GM19351 (cell line): Measurements from ENCODE around the gene ANKRD63.

ENCODE experiments used
- ATAC-seq: cut with Tn5 transposase; IDR thresholded peaks from one replicate; pipeline ENCODE4 v1.9.1; 2021; ENCODE audit warnings: mild to moderate bottlenecking, moderate library complexity; ENCODE audit not compliant: unreplicated experiment

The ANKRD63 gene

DNA sequence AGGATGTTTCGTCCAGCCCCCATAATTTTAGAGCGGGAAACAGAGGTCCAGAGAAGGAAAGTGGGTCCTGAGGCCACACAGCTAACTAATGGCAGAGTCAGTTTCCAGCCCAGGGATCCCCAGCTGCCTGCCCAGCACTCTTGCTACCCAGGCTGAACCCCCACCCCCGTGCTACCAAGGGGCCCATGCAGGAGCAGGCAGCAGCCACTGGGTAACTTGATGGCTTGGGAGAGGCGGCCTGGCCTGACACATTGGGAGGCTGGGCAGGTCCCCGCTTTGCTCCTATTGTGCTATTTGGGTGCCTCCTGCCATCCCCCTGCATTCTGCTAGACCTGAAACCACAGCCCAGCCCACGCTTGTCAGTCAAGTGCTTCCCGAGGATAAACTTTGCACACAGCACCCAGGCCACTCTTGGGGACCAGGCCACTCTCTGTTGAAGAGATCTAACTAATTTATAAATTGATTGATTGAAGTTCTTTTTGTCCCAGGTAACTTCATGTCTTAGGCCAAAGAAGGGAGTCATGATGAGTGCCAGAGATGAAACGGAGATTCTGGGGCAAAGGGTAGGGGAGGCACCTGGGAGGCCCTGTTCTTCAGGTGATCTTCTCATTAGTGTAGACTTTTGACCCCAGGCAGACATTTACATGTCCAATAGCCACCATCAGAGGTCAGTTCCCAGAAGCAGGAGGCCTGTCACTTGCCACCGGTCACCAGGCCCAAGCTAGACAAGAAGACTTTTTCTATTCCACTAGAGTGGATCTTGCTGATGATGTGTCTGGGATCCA is 37.0 kb downstream of the ANKRD63 start:
- no peak for ATAC-seq

DNA sequence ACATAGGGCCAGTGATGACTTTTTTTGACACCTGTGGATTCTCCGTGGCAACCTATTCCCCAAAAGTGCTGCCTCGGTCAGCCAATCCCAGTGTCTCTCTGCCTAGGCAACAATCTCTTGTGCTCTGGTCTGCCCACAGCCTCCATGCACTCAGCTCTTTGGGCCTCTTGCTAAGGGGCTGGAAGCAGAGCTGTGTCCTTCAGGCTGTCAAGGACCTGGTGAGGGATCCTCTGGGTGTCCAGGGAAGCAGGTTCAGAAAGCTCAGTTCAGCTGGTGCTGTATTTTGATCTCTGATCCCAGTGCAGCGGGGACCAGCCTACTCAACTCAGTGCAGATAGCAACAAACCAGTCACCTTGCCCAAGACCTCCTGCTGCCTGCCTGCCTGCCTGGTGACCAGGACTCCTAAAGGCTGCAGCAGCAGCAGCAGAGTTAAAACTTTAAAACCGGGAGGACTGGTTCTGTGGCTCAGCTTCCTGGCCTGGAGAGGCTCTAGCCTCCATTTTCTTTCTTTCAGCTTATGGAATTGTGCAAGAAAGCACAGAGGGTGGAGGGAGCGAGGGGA is 37.8 kb downstream of the ANKRD63 start:
- ATAC-seq, result no peak

DNA sequence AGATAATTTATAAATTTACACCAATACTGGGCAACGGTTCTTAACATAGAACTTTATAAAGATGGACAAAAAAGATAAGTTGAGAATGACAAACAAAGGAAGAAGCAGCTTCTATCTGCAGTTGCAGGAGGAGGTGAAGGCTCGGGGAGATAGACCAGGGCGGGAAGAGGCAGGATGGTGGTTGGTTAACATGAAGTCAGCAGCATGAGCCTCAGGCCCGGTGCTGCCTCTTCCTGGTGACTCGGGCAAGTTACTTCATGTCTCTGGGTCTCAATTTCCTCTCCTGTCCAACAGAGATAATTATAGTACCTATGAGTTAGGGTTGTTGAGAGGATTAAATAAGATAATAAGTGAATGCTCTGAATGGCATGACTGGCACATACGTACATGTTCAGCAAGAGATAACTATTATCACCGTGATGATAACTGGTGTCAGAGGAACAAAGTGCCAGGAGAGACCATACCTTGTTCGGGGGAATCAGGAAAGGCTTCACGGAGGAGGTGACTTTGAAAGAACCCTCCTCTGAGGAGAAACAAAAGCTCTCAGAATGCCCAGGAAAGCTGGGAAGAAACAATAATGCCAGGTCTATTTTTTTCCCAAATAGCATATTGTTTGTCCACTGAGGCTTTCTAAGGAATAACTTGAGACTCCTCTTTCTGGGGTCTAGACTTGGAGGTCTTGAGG is 39.6 kb downstream of the ANKRD63 start:
- no peak for ATAC-seq

DNA sequence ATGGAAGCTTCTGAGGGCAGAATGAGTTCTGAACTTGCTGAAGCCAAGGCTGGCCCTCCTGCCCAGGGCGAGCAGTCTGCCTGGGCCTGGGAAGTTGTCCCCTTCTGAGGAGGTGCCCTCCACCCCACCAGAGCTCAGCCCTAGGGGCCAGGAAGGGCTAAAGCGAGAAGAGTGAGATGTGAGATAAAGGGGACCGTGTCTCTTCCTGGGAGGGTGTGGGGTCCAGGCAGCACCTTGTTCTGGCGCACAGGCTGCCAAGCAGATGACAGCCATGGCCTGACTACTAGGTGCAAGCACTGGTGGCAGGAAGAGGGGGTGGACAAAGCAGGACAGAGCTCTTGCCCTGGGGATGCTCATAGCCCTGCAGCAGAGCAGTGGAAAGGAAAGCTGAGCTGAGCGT is 40.3 kb downstream of the ANKRD63 start:
- no peak for ATAC-seq

DNA sequence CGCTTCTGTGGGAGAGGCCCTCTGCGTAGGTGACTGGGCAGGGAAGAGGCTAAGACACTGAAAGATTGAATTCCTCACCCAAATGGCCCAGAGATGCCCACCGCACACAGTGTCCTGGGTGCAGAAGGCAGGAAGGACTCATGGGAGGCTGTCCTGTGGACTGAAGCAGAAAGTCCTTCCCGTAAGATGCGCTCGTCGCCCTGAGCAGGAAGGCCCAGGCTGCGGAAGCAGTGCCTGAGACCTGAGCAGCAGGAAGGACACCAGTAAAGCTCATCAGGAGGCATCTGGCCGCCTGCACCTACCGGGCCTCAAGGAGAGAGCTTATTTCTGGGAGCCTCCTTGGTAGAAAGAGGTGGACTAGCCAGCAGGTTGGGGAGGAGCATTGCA is 40.7 kb downstream of the ANKRD63 start:
- ATAC-seq, result no peak

DNA sequence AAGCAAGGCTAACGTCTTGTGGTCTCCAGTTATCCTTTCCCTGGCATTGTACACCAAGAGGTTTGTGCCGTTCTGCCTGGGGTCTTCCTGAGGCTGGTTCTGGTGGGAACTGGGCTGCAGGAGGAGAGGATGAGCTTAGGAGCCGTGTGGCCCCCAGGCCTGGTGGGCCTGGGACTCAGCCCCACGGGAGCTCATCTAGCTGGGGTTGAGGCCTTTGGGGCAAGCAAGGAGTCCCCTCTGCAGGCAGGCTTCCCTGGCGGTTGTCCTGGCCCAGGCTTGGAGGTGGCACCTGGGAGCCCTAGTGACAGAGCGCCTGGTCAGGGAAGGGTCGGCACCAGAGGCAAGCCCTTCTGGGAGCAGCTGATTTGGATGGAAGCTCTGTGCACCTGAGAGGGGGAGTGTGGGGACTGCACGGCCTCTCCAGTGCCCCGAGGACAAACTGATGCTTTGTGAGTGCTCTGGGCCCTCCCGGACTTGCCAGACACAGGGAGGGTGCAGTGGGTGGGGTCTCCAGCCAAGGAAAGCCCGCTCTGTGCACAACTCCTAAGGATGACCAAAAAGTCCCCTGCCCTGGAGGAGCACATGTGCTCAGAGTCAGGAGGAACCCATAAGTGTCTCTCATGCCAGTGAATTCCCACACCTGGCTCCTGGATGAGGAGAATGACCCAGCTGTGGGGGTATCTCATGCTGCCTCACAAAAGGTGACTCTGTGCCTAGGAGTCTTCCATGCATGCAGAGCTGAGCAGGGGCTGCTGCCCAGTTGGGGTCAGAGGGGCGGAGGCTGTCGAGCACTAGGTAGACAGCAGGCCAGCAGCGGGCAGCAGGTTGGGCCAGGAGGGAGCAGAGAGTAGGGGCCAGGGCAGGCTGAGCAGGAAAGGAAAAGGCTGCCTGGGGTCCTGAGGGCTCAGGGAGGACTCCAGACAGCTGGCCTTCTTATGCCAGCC is 41.3 kb downstream of the ANKRD63 start:
- ATAC-seq, result no peak

DNA sequence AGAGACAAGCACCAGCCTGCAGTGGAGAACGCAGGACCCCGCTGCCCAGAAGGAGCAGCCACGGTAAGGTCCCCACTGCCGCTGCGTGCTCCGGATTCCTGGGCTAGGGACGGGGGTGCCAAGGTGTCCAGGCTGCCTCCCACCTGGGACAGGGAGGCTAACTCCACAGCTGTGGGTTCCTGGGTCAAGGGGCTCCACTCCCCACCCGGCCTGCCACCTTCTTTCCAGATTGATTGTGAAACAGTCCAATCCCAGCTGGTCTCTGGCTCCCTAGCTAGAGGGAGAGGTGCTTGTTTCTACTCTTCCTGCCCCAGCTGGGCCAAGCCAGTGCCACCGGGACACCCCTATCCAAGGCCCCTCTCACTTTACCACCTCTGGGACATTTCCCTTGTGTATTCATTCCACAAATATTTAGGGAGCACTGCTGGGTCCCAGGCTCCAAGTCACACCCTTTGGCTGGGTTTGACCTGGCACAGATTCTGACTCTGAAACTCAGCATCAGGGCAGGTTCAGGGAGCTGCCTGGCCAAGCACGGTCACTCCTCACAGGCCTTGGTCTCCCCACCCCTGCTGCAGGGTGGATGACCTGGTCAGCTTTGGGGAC is 42.1 kb downstream of the ANKRD63 start:
- no peak for ATAC-seq

DNA sequence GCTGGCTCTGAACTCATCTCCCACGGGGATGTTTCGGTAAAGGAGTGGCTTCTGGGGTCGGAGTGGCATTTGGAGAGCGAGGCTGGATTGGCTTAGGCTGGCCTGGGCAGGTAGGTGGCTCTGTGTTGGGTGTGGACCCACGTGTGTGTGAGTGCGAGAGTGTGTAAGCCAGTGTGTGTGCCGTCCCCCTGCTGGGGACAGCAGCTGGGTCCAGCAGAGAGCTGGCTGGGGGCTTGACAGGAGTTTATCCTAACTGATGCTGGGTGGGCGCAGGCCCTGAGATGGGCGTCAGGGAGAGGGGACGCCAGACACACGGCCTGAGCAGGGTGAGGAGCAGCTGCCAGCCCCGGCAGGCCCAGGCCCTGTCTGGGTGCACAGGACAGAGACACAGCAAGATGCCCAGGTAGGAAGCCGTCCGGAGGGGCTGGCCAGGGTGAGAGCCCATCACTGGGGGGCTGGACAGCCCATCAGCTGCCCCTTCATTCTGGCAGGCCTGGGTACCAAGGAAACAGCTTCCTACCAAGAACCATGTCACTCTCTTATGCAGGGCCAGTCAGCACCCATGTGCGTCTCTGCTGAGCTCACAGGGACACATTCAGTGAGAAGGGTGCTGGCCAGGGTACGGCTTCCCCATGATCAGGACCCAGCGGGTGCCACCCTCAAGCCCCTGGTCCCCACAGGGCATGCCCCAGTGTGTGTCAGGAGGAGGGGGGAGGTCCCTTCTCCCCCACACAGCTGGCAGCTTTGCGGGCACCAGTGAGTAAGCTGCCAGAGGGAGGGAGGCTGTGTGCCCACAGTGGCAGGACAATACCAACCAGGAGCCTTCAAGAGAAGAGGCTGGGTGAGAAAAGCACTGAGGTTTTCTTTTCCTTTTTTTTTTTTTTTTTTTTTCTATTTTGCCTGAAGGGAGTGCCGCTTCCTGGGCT is 42.9 kb downstream of the ANKRD63 start:
- no peak for ATAC-seq

DNA sequence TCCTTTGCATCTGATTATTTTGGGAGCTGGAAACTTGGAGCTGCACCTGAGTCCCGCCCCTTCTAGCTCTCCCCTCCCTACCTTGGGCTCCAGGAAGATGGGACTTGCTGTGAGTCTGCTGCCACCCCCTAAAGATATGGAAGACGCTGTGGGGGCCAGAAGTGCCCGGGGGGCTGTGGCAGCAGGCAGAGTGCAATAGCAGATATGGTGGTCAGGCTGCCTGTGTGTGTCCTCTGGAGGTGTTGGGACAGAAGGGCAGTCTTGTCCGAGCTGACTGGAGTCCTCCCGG is 43.5 kb downstream of the ANKRD63 start:
- no peak for ATAC-seq

DNA sequence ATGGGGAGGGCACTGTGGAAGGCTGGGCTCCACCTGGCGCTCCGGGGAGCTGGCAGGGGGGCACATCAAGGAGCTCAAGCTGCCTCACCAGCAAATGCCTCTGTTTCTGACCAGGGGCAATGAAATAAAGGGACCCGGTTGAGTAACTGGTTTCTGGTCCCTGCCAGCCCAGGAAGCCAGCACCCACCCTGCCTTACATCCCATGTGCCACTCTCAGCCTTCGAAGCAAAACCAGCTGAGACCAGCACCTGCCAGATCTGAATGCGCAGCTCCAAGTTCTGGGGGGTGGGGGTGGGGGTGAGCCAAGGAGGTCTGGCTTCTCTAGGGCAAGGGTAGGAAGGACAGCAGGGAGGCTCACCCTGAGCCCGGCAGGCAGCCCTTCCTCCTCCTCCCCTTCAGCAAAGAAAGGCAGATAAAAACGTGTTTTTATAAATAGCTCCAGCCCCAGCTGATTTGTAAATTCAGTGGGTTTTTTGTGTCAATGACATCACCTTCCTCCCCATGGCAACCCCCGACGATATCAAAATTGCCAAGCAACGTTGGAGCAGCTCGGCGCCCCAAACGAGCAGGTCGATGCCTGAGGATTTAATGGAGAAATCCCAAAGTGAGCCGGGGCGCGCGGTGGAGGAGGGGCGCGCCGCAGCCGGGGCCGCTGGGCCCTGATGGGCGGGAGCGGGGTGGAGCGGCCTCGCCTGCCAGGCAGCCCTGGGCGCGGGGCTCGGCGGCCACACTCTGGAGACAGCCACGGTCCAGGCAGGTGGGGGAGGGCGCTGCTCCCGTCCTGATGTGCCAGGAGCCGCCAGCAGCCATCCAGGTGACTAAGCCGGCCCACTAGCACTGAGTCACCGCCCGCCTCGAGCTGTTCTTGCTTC is 44.1 kb downstream of the ANKRD63 start, which contains the start of gene PAK6:
Gene PAK6, plus strand, starts transcription at position 532 of the 872 bp plus-strand sequence. CDS start 25,723 bp downstream, outside the sequence.
- ATAC-seq, result no peak

DNA sequence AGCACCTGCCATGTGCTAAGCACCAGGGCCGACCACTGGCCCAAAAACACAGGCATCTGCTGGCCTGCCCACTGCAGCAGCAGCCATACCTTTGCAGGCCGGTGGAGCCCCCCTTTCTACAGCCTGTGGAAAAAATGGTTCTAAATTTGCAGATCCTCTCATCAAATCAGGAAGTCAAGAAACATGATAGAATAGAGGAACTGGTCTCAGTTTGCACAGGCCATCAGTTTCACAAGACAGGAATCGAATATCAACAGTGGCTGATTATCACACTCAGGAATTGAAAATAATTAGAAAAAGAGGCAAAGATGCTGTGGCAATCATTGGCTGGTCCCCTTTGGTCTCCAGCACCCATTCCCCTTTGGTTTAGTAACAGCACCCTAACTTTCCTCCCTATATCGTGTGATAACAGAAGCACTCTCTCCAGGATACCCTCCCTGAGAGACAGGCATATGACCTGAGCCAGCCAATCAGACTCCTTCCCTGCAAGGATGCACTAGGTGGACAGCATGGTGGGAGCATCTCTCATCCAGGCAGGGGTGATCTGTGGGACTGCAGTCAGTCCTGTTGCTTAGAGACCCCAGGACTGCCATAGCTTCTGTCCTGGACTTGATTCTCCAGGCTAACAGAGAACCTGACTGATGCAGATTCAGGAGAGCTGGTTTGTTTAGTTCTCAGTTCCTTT is 47.5 kb downstream of the ANKRD63 start:
- no peak for ATAC-seq

DNA sequence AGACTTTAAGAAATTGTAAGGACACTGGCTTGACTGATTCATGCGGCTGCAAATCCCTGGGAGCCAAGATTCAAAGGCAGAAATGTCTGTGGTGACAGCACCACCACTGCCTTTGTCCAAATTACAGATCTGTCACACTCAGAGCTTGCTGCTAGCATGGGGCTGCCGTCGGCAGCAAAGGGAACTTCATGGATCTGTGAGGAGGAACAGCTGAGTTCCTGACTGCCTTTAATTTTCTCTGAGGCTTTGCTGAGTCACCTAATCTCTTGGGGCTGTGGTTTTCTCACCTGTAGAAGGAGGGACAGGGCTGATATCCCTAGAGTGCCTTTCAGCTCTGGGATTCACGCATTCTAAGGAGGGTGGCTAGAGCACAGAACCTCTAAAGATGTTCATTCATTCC is 48.1 kb downstream of the ANKRD63 start:
- ATAC-seq, result no peak

DNA sequence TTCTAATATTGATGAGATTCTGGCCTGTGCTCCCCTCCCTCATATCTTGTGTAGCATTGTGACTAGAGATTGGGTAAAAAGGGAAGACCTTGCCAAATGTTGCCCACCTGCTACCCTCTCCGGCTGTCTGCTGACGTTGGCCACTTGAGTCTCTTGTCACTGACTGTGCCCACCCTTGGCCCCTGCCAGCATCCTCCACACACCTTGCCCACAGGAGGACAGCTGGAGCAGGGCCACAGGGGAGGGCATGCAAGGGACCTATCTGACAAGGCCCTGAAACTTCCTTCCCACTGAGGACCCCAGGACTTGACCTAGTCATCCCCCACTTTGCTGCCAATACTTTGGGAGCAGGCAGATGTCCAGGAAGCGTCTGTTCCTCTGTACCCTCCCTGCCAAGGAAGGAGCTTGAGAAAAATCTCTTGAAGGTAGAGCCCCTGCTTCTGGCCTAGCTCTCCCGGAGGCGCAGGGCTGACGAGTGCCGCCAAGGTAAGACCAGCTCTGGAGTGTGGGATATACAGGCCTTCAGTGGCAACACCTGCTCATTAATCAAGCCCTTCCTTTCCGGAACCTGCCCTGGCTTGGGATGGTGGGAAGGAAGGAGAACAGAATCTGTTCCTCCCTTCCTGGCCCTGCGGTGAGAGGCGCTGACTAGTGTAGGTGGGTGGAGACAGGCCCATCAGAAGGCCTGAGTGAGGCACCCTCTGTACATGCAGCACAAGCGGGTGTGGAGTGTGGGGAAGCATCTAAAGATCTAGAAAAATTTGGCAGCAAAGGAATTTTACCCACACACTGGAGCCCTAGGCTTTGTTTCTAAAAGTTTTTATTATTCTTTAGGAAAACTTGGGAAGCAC is 48.9 kb downstream of the ANKRD63 start:
- ATAC-seq, result no peak

DNA sequence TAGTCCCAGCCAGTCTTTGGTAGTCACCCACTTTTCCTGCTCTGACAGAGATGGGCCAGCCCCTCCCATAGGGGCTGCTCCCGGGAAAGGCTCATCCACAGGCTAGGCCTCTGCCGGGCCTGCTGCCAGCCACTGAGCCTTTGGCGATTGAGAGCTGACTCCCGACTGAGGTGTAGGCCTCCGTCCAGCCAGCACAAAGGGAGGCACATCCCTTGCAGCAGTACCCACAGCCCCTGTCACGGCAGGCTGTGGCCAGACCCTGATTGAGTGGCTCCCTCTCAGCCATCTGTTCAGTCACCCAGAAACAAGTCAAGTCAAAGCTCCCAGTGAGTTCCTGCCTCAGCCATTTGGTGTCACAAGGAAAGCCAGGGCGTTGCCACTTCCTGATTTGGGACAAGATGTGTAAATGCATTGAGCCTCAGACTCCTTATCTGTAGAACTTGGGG is 50.2 kb downstream of the ANKRD63 start:
- no peak for ATAC-seq
